Stimulated activated naive B cell treated with anti-CD40 and anti-IgM and Interleukin-4, amounts not matched to agents 10 μg/mL and 1 μg/mL and 100 μg/mL, for 72 hours (primary cell): ENCODE results near the gene IP6K1.
"Not testable (repeated sequence)": the region's sequence is repeated elsewhere in the genome, so short reads cannot be mapped to it uniquely, and the experiment has no call there.

Experiments
- ATAC-seq, 2 donors: fragments of 150-1000 bp; cut with Tn5 transposase; replicated peaks; 2 replicates each; pipeline ENCODE4 v1.10.0; 2021; ENCODE audit warnings: moderate library complexity in 1 of 2
- DNase-seq: peaks from one replicate; pipeline ENCODE4 v3.0.0; 2021
- H3K27ac Mint-ChIP-seq: one replicate; pipeline ENCODE4 v1.8.0; 2022; ENCODE audit warnings: mild to moderate bottlenecking, mixed read lengths
- H3K27me3 Mint-ChIP-seq, 2 donors: one replicate each; pipeline ENCODE4 v1.8.0; 2022; ENCODE audit warnings: mixed read lengths in 2 of 2
- H3K36me3 Mint-ChIP-seq, 2 donors: one replicate each; pipeline ENCODE4 v1.8.0; 2022; ENCODE audit warnings: mixed read lengths in 2 of 2, mild to moderate bottlenecking in 1 of 2
- H3K4me1 Mint-ChIP-seq, 2 donors: one replicate each; pipeline ENCODE4 v1.8.0; 2022; ENCODE audit warnings: mixed read lengths in 2 of 2, mild to moderate bottlenecking in 1 of 2
- H3K4me3 Mint-ChIP-seq, 2 donors: one replicate each; pipeline ENCODE4 v1.8.0; 2022; ENCODE audit warnings: mild to moderate bottlenecking in 2 of 2, mixed read lengths in 2 of 2, moderate library complexity in 1 of 2
- H3K9me3 Mint-ChIP-seq, 2 donors: one replicate each; pipeline ENCODE4 v1.8.0; 2022; ENCODE audit warnings: mixed read lengths in 2 of 2, mild to moderate bottlenecking in 1 of 2

Gene IP6K1

GRCh38 chr3:49761661-49762060, 24.7 kb downstream of the IP6K1 start:
- Mint-ChIP-seq H3K27ac (no peak overlapping the region), H3K4me1 (peaks cover 4 to 21% of the 10 kb centered on the region in 2 donors), H3K36me3 (peaks cover 11 to 12% of the 10 kb centered on the region in 2 donors), H3K4me3 (no peak overlapping the region), H3K27me3 (no peaks in the 10 kb centered on the region), H3K9me3 (no peaks in the 10 kb centered on the region)
- ATAC-seq (no peak), DNase-seq (no peak)

- no peaks in the 10 kb centered on the region for H3K9me3 Mint-ChIP-seq
- H3K4me1 Mint-ChIP-seq = peaks cover 12 to 18% of the 10 kb centered on the region in 2 donors
- DNase-seq = no peak
- peaks cover 4 to 11% of the 10 kb centered on the region in 2 donors for H3K36me3 Mint-ChIP-seq
- H3K27me3 Mint-ChIP-seq = no peaks in the 10 kb centered on the region
- no peak overlapping the region for H3K27ac Mint-ChIP-seq
- H3K4me3 Mint-ChIP-seq = no peak overlapping the region
- ATAC-seq = no peak
These were observed 27.1 kb downstream of the IP6K1 start for GRCh38 chr3:49759226-49759625.

GRCh38 chr3:49757197-49757596, 29.1 kb downstream of the IP6K1 start:
- DNase-seq = no peak
- H3K4me3 Mint-ChIP-seq = no peak overlapping the region
- no peak overlapping the region for H3K27ac Mint-ChIP-seq
- peaks cover 17 to 24% of the 10 kb centered on the region in 2 donors for H3K4me1 Mint-ChIP-seq
- H3K27me3 Mint-ChIP-seq = no peaks in the 10 kb centered on the region
- H3K9me3 Mint-ChIP-seq = no peaks in the 10 kb centered on the region
- H3K36me3 Mint-ChIP-seq = peaks cover 4 to 17% of the 10 kb centered on the region in 2 donors
- no peak for ATAC-seq

- DNase-seq (no peak), ATAC-seq (no peak)
- Mint-ChIP-seq H3K9me3 (no peaks in the 10 kb centered on the region), H3K27me3 (no peaks in the 10 kb centered on the region), H3K27ac (no peak overlapping the region), H3K4me3 (no peak overlapping the region), H3K4me1 (peaks cover 17 to 24% of the 10 kb centered on the region in 2 donors), H3K36me3 (peaks cover 4 to 17% of the 10 kb centered on the region in 2 donors)
These were observed 30.3 kb downstream of the IP6K1 start for GRCh38 chr3:49756036-49756435.

- H3K36me3 Mint-ChIP-seq = peaks cover 4 to 22% of the 10 kb centered on the region in 2 donors
- H3K4me1 Mint-ChIP-seq = peaks cover 15 to 24% of the 10 kb centered on the region in 2 donors
- H3K4me3 Mint-ChIP-seq = no peak overlapping the region
- no peaks in the 10 kb centered on the region for H3K27me3 Mint-ChIP-seq
- DNase-seq (no peak), ATAC-seq (no peak)
- H3K9me3 Mint-ChIP-seq = no peaks in the 10 kb centered on the region
- no peak overlapping the region for H3K27ac Mint-ChIP-seq
These were observed 31.8 kb downstream of the IP6K1 start for GRCh38 chr3:49754536-49754935.

- Mint-ChIP-seq H3K9me3 (no peaks in the 10 kb centered on the region), H3K36me3 (peaks cover 4 to 28% of the 10 kb centered on the region in 2 donors), H3K27me3 (no peaks in the 10 kb centered on the region), H3K4me1 (peaks cover 11 to 16% of the 10 kb centered on the region in 2 donors), H3K27ac (no peak overlapping the region), H3K4me3 (no peak overlapping the region)
- no peak for DNase-seq
- ATAC-seq = no peak
These were observed 34.8 kb downstream of the IP6K1 start for GRCh38 chr3:49751501-49751900.

GRCh38 chr3:49750056-49750455, 36.3 kb downstream of the IP6K1 start:
- no peaks in the 10 kb centered on the region for H3K9me3 Mint-ChIP-seq
- H3K4me1 Mint-ChIP-seq = peaks cover 6 to 11% of the 10 kb centered on the region in 2 donors
- no peak overlapping the region for H3K27ac Mint-ChIP-seq
- no peak overlapping the region for H3K4me3 Mint-ChIP-seq
- peaks cover 4 to 27% of the 10 kb centered on the region in 2 donors for H3K36me3 Mint-ChIP-seq
- no peak for ATAC-seq
- H3K27me3 Mint-ChIP-seq = no peaks in the 10 kb centered on the region
- no peak for DNase-seq

GRCh38 chr3:49748874-49749273, 37.5 kb downstream of the IP6K1 start:
- ATAC-seq, H3K27me3 Mint-ChIP-seq, H3K9me3 Mint-ChIP-seq, DNase-seq, H3K4me3 Mint-ChIP-seq: not testable (repeated sequence)
- peaks cover 7 to 10% of the 10 kb centered on the region in 2 donors for H3K4me1 Mint-ChIP-seq
- peaks cover 8 to 33% of the 10 kb centered on the region in 2 donors for H3K36me3 Mint-ChIP-seq
- peak overlapping the region; percentile 31 for H3K27ac Mint-ChIP-seq

- DNase-seq (no peak), ATAC-seq (no peak)
- Mint-ChIP-seq H3K36me3 (peaks cover 6 to 33% of the 10 kb centered on the region in 2 donors), H3K4me3 (no peak overlapping the region), H3K27me3 (no peaks in the 10 kb centered on the region), H3K27ac (peak overlapping the region; percentile 34), H3K9me3 (no peaks in the 10 kb centered on the region), H3K4me1 (peaks cover 4 to 8% of the 10 kb centered on the region in 2 donors)
These were observed 38.4 kb downstream of the IP6K1 start for GRCh38 chr3:49747792-49748480.

GRCh38 chr3:49745986-49746385, 40.4 kb downstream of the IP6K1 start:
- H3K9me3 Mint-ChIP-seq = no peaks in the 10 kb centered on the region
- peaks cover 4 to 8% of the 10 kb centered on the region in 2 donors for H3K4me1 Mint-ChIP-seq
- H3K27ac Mint-ChIP-seq = no peak overlapping the region
- ATAC-seq = no peak
- DNase-seq = no peak
- H3K36me3 Mint-ChIP-seq = peaks cover 6 to 31% of the 10 kb centered on the region in 2 donors
- H3K27me3 Mint-ChIP-seq = no peaks in the 10 kb centered on the region
- H3K4me3 Mint-ChIP-seq = no peak overlapping the region

- Mint-ChIP-seq H3K27me3 (no peaks in the 10 kb centered on the region), H3K27ac (no peak overlapping the region), H3K4me3 (no peak overlapping the region), H3K9me3 (peaks cover 0 to 2% of the 10 kb centered on the region in 2 donors), H3K36me3 (peaks cover 28 to 39% of the 10 kb centered on the region in 2 donors), H3K4me1 (peaks cover 2 to 19% of the 10 kb centered on the region in 2 donors)
- ATAC-seq (no peak), DNase-seq (no peak)
These were observed 45.9 kb downstream of the IP6K1 start for GRCh38 chr3:49740427-49740826.

- H3K27me3 Mint-ChIP-seq = no peaks in the 10 kb centered on the region
- H3K4me1 Mint-ChIP-seq = peaks cover 2 to 11% of the 10 kb centered on the region in 2 donors
- no peak for DNase-seq
- no peak overlapping the region for H3K27ac Mint-ChIP-seq
- H3K4me3 Mint-ChIP-seq = no peak overlapping the region
- peaks cover 0 to 2% of the 10 kb centered on the region in 2 donors for H3K9me3 Mint-ChIP-seq
- ATAC-seq = no peak
- peaks cover 24 to 40% of the 10 kb centered on the region in 2 donors for H3K36me3 Mint-ChIP-seq
These were observed 48.2 kb downstream of the IP6K1 start for GRCh38 chr3:49738067-49738713.

GRCh38 chr3:49734752-49735151, 51.6 kb downstream of the IP6K1 start:
- no peak overlapping the region for H3K27ac Mint-ChIP-seq
- peaks cover 0 to 2% of the 10 kb centered on the region in 2 donors for H3K9me3 Mint-ChIP-seq
- no peak for ATAC-seq
- peaks cover 36 to 53% of the 10 kb centered on the region in 2 donors for H3K36me3 Mint-ChIP-seq
- H3K4me3 Mint-ChIP-seq = no peak overlapping the region
- no peaks in the 10 kb centered on the region for H3K27me3 Mint-ChIP-seq
- peaks cover 2 to 11% of the 10 kb centered on the region in 2 donors for H3K4me1 Mint-ChIP-seq
- DNase-seq = no peak

GRCh38 chr3:49733551-49733950, 52.8 kb downstream of the IP6K1 start:
- no peak for DNase-seq
- no peak for ATAC-seq
- H3K4me3 Mint-ChIP-seq = no peak overlapping the region
- peaks cover 2 to 11% of the 10 kb centered on the region in 2 donors for H3K4me1 Mint-ChIP-seq
- no peak overlapping the region for H3K27ac Mint-ChIP-seq
- H3K9me3 Mint-ChIP-seq = peaks cover 0 to 2% of the 10 kb centered on the region in 2 donors
- H3K36me3 Mint-ChIP-seq = peaks cover 32 to 55% of the 10 kb centered on the region in 2 donors
- no peaks in the 10 kb centered on the region for H3K27me3 Mint-ChIP-seq

- H3K27ac Mint-ChIP-seq = no peak overlapping the region
- H3K9me3 Mint-ChIP-seq = peaks cover 0 to 2% of the 10 kb centered on the region in 2 donors
- H3K27me3 Mint-ChIP-seq = no peaks in the 10 kb centered on the region
- H3K4me1 Mint-ChIP-seq = peaks cover 2 to 9% of the 10 kb centered on the region in 2 donors
- no peak overlapping the region for H3K4me3 Mint-ChIP-seq
- H3K36me3 Mint-ChIP-seq = peaks cover 28 to 53% of the 10 kb centered on the region in 2 donors
- ATAC-seq (no peak), DNase-seq (no peak)
These were observed 53.7 kb downstream of the IP6K1 start for GRCh38 chr3:49732597-49732996.
